ENCODE measurements around the gene ELOVL7.
"Not testable (repeated sequence)": the region's sequence is repeated elsewhere in the genome, so short reads cannot be mapped to it uniquely, and the experiment has no call there.

ELOVL7 gene

GRCh38 chr5:60715201-60715928, 128.7 kb downstream of the ELOVL7 start:
- not testable (repeated sequence) for DNase-seq (ENCODE audit: low read depth in 4 of 4, low spot score in 1 of 4)

DNA sequence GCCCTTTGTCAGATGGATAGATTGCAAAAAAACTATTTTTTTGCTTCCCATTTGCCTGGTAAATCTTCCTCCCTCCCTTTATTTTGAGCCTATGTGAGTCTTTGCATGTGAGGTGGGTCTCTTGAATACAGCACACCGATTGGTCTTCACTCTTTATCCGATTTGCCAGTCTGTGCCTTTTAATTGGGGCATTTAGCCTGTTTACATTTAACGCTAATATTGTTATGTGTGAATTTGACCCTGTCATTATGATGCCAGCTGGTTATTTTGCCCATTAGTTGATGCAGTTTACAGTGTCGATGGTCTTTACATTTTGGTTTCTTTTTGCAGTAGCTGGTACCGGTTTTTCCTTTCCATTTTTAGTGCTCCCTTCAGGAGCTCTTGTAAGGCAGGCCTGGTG, 131.1 kb downstream of the ELOVL7 start:
- no peak for DNase-seq (ENCODE audit: low read depth in 4 of 4, low spot score in 1 of 4)

- not testable (repeated sequence) for DNase-seq (ENCODE audit: low read depth in 4 of 4, low spot score in 1 of 4)
Measured at GRCh38 chr5:60711892-60712291, 132.2 kb downstream of the ELOVL7 start.

- no peak for DNase-seq (ENCODE audit: low read depth in 4 of 4, low spot score in 1 of 4)
Measured at GRCh38 chr5:60710362-60710761, 133.7 kb downstream of the ELOVL7 start.

- no peak for DNase-seq (ENCODE audit: low read depth in 4 of 4, low spot score in 1 of 4)
Measured at GRCh38 chr5:60705144-60705543, 138.9 kb downstream of the ELOVL7 start.

DNA sequence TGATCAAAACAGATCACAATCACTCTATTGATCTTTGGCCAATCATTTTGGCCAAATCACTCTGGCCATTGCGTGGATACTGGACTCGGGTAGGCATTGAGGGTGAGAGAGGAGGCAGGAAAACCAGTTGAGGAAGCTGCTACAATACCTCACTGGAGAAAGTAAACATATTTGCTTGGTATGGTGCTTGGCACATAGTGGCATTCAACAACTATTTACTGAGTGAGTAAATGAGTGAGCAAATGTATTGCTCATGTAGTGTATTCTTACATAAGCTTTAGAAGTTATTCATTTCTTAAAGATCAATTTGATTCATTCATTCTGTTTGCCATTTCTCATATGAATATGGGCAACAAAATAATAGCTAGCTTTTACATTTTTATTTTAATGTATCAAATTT, 140.1 kb downstream of the ELOVL7 start:
- DNase-seq (ENCODE audit: low read depth in 4 of 4, low spot score in 1 of 4): no peak
